ENCODE measurements around the gene ADGRV1.

- no peak for TF ChIP-seq POLR2A (IDR thresholded peaks at IDR 0.05; ENCODE audit: low read depth, low read length)
- no peak for TF ChIP-seq POLR2AphosphoS5 (IDR thresholded peaks at IDR 0.05; ENCODE audit: insufficient read depth, low read depth, low read length)
- no peak for TF ChIP-seq CTCF (IDR thresholded peaks at IDR 0.05; ENCODE audit: extremely low read depth in 1 of 2, insufficient read depth in 1 of 2, low read depth in 1 of 2, low read length in 2 of 2)
These were observed 323.1 kb downstream of the ADGRV1 start for GRCh38 chr5:90881626-90882150.
